AG20443 (cell line): Measurements from ENCODE around the gene ESYT1.

Experiments
- DNase-seq: peaks from one replicate; pipeline ENCODE4 v3.0.0; 2012; ENCODE audit warnings: low spot score, mixed read lengths

ESYT1 gene, protein sequence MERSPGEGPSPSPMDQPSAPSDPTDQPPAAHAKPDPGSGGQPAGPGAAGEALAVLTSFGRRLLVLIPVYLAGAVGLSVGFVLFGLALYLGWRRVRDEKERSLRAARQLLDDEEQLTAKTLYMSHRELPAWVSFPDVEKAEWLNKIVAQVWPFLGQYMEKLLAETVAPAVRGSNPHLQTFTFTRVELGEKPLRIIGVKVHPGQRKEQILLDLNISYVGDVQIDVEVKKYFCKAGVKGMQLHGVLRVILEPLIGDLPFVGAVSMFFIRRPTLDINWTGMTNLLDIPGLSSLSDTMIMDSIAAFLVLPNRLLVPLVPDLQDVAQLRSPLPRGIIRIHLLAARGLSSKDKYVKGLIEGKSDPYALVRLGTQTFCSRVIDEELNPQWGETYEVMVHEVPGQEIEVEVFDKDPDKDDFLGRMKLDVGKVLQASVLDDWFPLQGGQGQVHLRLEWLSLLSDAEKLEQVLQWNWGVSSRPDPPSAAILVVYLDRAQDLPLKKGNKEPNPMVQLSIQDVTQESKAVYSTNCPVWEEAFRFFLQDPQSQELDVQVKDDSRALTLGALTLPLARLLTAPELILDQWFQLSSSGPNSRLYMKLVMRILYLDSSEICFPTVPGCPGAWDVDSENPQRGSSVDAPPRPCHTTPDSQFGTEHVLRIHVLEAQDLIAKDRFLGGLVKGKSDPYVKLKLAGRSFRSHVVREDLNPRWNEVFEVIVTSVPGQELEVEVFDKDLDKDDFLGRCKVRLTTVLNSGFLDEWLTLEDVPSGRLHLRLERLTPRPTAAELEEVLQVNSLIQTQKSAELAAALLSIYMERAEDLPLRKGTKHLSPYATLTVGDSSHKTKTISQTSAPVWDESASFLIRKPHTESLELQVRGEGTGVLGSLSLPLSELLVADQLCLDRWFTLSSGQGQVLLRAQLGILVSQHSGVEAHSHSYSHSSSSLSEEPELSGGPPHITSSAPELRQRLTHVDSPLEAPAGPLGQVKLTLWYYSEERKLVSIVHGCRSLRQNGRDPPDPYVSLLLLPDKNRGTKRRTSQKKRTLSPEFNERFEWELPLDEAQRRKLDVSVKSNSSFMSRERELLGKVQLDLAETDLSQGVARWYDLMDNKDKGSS

DNA sequence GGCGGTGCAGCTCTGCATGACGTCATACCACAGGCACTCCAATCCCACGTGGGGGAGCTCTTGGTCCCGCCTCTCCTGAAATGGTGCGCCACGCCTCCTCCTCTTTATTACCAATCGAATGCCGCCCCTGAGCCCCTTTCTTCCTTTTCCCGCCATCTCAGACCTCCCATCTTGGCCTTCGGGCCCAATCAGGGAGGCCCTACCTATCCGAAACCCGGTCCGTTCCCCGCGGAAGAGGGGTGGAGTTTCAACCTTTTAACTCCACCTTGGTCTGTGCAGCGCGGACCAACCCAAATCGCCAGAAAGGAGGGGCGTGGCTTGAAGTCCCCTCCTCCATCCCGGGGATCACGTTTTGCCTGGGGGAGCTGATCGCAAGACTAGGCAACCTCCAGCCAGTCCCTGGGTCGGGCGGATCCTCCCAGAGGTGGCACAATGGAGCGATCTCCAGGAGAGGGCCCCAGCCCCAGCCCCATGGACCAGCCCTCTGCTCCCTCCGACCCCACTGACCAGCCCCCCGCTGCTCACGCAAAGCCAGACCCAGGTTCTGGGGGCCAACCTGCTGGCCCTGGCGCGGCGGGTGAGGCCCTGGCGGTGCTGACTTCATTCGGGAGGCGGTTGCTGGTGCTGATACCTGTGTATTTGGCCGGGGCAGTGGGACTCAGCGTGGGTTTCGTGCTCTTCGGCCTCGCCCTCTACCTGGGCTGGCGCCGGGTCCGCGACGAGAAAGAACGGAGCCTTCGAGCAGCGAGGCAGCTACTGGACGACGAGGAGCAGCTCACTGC lies at the start of gene ESYT1:
Gene ESYT1, plus strand, starts transcription at position 380 of the 782 bp plus-strand sequence. Its CDS starts 53 bp downstream, at position 433.
- DNase-seq, result peak; percentile 97

DNA sequence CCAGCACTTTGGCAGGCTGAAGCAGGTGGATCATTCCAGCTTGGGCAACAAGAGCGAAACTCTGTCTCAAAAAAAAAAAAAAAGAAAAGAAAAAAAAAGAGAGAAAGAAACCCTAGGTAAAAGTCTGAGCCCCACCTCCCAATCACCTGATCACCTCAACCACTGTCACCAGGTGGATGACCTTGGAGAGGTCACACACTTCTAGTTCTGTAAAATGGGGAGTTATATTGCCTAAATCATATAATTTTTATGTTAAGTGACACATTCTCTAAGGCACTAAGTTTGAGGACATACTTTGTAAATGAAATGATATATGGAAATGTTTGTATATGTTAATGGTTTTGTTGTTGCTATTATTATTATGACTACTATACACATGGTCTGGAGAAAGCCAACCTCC lies 49.6 kb upstream of the ESYT1 start:
- DNase-seq, result no peak

DNA sequence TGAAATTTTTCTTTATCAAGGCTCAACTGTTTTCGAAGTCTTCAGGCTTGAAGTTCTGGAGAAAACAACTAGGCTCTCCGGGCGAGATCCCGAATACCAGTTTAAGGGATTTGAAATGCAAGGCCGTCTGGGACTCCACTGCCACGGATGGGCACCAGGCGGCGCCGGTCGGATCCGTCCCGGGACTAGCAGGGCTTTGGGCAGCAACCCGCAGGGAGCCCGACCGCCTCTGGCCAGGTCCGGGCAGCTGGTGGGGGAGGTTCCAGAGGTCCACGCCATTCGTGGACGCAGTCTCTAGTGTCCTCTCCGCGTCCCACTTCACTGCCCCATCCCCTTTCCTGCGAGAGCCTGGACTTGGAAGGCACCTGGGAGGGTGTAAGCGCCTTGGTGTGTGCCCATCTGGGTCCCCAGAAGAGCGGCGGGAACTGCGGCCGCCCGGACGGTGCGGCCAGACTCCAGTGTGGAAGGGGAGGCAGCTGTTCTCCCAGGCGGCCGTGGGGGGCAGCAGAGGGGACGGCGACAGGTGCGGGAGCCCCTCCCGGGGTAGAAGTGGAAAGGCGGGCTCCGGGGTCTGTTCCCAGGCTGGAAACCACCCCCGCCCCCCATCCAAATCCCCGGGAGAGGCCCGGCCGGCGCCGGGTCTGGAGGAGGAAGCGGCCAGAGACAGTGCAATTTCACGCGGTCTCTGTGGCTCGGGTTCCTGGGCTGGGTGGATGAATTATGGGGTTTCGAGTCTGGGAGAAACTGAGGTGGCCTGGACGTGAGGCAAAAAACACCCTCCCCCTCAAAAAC lies 48.9 kb upstream of the ESYT1 start:
- DNase-seq, result peak; percentile 94

DNA sequence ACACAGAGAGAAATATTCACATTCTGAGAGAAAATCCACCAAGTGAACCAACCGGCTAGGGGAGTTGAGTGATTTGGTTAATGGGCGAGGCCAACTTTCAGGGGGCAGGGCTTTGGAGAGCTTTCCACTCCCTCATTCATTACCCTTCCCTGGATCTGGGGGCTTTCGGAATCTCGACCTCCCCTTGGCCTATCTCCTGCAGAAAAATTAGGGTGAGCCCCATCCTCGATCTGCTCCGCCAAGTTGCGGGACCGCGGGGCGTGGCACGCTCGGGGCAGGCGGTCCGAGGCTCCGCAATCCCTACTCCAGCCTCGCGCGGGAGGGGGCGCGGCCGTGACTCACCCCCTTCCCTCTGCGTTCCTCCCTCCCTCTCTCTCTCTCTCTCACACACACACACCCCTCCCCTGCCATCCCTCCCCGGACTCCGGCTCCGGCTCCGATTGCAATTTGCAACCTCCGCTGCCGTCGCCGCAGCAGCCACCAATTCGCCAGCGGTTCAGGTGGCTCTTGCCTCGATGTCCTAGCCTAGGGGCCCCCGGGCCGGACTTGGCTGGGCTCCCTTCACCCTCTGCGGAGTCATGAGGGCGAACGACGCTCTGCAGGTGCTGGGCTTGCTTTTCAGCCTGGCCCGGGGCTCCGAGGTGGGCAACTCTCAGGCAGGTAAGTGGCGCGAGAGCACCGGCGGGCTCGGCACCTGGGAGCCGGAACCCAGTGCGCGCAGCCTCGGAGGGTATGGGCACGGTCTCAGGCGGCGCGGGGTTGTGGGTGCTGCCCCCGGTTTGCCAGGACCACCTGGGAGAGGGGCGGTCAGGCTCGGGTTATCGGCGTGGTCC lies 48.1 kb upstream of the ESYT1 start, which contains the start of gene ERBB3:
Gene ERBB3, plus strand, starts transcription at position 443 of the 833 bp plus-strand sequence. Its CDS starts 136 bp downstream, at position 579.
- peak; percentile 96 for DNase-seq

DNA sequence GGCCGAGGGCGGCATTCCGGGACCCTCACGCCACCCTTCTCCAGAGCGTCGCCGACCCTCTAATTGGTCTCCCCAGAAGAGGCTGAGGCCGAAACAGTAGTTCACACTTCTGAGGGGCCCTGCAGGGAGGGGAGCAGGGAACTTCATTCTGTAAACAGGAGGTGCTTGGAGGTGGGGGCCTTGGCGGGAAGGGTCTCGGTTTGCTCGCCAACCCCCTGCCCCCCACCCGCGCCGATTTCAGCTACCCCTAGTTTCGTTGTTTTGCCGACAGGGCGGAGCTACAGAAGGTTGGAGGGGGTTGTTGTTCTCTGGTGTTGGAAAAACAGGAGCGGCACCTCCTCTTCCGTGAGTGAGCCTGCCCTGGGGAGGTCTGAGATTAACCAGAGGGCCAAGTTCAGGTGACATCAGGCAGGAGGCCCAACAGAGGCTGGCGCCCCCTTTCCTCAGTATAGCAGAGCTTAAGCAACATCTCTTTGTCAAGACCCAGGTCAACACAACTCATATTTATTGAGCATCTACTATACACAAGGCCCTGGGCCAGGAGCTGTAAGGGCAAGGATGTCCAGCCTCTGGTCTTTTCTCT lies 47.4 kb upstream of the ESYT1 start:
- DNase-seq, result no peak

DNA sequence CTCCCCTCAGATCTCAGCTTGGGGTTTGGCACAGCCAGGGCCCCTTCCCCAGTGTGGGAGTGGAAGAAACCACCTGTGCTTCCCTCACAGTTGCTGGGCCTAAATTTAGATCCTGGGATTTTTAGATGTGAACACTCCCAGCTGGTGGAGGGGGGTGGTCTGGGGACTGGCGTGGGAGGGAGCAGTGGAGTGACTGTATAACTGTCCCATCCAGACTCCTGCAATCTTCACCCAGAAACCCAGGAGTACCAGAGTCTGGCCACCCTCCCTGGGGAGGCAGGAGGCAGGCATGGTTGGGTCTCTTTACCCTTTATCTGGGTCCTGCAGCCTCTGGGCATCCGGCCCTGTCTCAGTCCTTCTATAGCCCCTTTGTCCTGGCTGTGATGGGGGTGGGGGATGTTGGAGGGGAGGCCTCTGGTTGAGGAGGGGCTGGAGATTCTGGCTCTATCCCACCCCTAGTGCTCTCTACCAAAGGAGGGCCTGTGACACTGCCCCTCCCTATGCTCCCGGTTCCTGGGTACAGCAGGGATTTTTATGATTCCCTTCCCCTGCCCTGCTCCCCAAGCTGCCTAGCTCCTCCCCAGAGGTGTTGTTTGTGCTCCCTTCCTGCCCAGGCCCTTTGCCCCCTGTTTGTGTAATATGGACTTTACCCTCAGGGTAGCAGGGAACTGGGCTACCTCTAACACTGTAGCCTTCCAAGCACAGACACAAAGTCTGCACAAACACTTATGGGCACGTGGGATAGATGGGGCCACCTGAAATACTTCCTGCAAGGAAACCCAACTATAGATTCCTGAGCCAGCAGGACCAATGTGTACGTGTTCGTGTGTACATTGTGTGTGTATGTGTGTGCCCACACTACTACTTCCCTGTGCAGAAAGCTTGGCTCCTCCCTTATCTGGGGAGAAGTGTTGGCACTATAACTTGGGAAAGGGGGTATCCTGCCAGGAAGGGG lies 46.4 kb upstream of the ESYT1 start:
- no peak for DNase-seq

DNA sequence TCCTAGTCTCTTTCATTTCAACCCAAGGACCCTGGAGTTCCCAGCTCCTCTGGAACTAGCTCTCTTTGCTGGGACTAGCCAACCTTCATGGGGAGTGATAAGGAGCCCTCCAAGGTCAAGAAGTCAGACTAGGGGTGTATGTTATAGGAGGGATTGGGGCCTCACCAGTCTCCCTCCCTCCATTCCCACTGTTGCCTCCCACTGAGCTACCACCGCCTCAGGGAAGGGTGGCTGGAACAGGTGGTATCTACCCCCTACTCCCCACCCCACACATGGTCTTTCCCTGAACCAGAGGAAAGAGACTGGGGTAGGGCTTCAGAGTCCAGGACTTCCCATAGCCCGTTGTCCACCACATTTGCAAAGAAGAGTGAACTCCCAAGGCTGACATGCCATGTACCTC lies 45.7 kb upstream of the ESYT1 start:
- no peak for DNase-seq

DNA sequence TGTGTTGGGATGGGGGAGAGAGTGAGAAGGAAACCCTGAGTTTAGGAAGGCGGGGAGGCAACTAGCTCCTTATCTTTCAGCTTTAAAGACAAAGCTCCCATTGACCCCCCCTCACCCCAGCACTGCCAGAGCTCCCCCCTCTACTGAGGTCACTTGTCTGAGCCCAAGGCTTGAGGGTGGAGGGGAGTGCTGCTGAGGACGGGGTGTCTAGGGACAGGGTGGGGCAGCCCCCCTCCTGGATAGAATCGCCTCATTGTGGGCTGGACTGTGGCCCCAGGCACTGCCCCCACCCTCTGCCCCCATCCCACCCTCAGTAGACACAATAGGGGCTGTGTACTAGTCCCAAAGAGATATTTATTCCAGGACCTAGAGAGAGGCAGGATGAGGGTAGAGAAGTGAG lies 45.1 kb upstream of the ESYT1 start:
- no peak for DNase-seq

DNA sequence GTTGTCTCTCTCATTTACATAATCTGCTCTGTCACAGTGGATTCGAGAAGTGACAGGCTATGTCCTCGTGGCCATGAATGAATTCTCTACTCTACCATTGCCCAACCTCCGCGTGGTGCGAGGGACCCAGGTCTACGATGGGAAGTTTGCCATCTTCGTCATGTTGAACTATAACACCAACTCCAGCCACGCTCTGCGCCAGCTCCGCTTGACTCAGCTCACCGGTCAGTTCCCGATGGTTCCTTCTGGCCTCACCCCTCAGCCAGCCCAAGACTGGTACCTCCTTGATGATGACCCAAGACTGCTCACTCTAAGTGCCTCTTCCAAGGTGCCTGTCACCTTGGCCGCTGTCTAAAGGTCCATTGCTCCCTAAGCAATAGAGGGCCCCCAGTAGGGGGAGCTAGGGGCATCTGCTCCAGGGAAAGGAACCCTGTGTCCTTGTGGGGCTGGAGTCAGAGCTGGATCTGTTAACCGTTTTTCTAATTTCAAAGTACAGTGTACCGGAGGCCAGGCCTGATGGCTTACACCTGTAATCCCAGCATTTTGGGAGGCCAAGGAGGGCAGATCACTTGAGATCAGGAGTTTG lies 43.0 kb upstream of the ESYT1 start:
- no peak for DNase-seq

DNA sequence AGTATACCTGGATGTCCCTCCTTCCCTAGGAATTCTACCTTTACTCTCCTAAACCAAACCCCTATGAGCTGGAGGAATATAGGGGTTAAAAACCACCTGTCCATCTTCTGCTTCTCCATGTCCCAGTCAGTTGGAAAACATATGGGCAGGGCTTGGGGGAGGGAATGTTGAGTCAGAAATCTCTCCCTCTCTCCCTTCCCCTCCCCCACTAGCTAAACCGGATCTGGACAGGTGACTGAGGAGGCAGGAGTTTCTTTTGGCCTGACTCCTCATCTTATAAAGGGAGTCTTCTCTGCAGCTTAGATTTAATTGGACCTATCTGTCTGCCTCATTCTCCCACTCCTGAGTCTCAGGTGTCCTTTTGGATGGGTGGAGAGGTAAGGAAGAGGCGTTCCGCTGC lies 42.0 kb upstream of the ESYT1 start:
- DNase-seq, result no peak

DNA sequence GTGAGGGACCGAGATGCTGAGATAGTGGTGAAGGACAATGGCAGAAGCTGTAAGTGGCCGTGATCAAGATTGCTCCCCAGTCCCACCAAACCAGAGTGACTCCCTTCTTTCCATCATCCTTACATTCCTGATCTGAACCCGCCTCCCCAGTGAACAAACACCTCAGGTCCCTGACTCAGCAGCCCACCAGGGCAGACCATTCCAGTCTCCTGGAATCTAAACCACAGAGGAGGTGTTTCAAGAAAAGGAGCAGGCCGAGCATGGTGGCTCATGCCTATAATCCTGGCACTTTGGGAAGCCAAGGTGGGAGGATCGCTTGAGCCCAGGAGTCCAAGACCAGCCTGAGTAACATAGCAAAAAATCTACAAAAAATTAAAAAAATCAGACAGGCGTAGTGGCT lies 41.5 kb upstream of the ESYT1 start:
- no peak for DNase-seq

DNA sequence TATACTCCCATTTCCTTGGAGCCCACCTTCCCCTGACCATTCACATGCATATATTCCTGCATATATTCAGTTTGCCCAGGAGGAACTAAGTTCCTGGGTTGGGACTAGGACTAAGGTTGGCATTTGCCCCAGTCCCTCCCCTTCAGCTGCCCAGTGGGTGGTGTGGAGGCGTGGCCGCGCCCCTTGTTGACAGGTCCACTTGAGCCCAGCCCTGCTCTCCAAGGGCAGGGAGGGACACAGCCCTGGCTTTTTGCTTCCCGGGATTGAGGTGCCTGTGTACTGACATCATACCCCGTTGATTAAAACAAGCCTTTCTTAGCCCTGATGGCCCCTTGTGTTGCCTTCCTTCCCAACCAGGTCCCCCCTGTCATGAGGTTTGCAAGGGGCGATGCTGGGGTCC lies 40.8 kb upstream of the ESYT1 start:
- DNase-seq, result peak; percentile 56

DNA sequence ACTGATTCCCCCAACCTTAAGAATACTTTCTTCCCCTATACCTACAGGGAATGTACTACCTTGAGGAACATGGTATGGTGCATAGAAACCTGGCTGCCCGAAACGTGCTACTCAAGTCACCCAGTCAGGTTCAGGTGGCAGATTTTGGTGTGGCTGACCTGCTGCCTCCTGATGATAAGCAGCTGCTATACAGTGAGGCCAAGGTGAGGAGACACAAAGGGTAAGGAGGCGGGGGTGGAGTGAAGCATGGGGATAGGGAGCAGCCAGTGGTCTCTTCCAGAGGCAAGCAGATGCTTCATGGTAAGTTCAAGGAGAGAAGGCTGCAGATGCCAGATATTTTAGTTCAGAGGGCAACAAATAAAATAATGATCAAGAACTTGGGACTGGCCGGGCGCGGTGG lies 30.3 kb upstream of the ESYT1 start:
- no peak for DNase-seq

DNA sequence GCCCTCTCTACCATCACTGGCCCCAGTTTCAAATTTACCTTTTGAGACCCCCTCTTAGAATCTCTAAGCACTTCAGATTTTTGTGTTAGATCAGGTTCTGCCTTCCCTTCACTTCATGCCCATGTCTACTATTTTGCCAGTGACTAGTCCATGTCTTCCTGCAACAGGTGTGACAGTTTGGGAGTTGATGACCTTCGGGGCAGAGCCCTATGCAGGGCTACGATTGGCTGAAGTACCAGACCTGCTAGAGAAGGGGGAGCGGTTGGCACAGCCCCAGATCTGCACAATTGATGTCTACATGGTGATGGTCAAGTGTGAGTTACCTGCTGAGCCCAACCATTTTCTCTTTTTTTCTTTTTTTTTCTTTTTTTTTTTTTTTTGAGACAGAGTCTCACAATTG lies 29.5 kb upstream of the ESYT1 start:
- no peak for DNase-seq

DNA sequence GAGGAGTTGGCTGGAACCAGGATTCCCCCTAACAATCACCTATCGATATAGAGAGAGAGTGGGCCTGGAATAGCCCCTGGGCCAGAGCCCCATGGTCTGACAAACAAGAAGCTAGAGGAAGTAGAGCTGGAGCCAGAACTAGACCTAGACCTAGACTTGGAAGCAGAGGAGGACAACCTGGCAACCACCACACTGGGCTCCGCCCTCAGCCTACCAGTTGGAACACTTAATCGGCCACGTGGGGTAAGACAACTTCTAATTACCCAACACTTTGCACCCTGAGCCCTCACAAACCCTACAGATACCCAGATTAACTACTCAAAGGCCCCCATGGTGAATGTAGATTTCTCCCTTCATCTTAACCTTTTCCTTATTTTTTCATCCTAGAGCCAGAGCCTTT lies 28.3 kb upstream of the ESYT1 start:
- DNase-seq, result no peak

DNA sequence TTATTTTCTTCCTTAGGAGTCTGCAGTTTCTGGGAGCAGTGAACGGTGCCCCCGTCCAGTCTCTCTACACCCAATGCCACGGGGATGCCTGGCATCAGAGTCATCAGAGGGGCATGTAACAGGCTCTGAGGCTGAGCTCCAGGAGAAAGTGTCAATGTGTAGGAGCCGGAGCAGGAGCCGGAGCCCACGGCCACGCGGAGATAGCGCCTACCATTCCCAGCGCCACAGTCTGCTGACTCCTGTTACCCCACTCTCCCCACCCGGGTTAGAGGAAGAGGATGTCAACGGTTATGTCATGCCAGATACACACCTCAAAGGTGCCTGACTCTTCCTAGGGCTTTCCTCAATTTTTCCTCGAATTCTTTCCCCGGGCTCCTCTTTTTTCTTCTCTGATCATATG lies 27.0 kb upstream of the ESYT1 start:
- no peak for DNase-seq

DNA sequence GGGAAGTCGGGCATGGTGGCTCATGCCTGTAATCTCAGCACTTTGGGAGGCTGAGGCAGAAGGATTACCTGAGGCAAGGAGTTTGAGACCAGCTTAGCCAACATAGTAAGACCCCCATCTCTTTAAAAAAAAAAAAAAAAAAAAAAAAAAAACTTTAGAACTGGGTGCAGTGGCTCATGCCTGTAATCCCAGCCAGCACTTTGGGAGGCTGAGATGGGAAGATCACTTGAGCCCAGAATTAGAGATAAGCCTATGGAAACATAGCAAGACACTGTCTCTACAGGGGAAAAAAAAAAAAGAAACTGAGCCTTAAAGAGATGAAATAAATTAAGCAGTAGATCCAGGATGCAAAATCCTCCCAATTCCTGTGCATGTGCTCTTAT lies 25.4 kb upstream of the ESYT1 start:
- no peak for DNase-seq

DNA sequence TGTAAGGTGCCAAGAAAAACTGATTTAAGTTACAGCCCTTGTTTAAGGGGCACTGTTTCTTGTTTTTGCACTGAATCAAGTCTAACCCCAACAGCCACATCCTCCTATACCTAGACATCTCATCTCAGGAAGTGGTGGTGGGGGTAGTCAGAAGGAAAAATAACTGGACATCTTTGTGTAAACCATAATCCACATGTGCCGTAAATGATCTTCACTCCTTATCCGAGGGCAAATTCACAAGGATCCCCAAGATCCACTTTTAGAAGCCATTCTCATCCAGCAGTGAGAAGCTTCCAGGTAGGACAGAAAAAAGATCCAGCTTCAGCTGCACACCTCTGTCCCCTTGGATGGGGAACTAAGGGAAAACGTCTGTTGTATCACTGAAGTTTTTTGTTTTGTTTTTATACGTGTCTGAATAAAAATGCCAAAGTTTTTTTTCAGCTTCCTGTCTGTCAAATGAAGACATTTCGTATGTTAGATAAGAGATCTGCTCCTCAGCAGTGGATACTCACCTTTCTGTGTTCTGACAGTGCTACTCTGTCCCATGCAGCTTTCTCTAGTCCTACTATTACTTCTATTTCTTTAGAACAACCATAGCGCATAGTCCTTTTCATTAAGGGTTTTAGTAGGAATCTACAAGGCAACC lies 24.9 kb upstream of the ESYT1 start:
- DNase-seq, result no peak
